Measurements from ENCODE around the gene TBPL1. TPM values are rescaled to one million over a fixed set of nuclear protein-coding genes. Genes with fewer than 3 reads are reported as not detected.

TBPL1 gene
- total and polyA plus RNA-seq, 5 experiments from 2014 or later, result 40.8 to 55.7 (median 42.0) TPM

DNA sequence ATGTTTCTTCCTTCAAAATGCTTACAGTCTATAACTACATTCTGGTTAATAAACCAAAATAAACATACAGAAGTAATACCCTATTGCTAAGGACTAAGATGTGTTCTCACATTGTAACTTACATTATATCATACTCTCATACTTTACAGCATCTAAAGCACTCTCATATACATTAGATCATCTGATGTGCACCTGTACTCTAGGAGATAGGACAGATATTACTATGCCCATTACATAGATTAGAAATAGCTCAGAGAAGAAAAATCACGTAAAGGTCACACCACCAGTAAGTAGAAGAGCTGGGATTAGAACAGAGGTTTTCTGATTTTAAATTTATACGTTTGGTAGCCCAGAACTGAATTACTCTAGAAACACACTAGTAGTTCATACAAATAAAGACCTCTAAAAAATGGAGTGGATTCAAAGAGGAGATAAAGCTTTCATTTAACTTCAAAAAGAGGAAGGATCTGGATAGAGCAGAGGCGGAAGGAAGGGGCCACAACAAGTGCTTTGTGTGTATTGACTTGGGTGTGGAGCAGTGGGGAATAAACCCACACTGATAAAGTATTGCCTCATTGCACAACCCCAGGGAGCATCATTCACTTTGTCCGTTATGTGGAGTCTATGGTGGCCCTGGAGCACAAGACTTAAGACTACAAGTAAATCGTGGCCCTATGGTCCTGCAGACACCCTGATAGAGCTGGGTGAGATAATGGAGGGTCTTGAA lies 68.5 kb downstream of the TBPL1 start:
- Mint-ChIP-seq H3K27me3 (peaks cover 0 to 14% (median 5%) of the 10 kb centered on the region in 5 donors), H3K27ac (no peak overlapping the region), H3K4me1 (peaks cover 0 to 9% (median 5%) of the 10 kb centered on the region in 4 donors), H3K36me3 (no peaks in the 10 kb centered on the region), H3K4me3 (no peak overlapping the region), H3K9me3 (peaks cover 0 to 2% (median 0%) of the 10 kb centered on the region in 9 donors)
- POLR2A ChIA-PET, result no interaction called here
- DNase-seq, result no peak
- ATAC-seq, result no peak

- POLR2A ChIA-PET, result no interaction called here
- DNase-seq (no peak), ATAC-seq (no peak)
- no peak overlapping the region for H3K27ac Mint-ChIP-seq
- peaks cover 0 to 14% (median 7%) of the 10 kb centered on the region in 5 donors for H3K27me3 Mint-ChIP-seq
- peaks cover 0 to 9% (median 5%) of the 10 kb centered on the region in 4 donors for H3K4me1 Mint-ChIP-seq
- no peaks in the 10 kb centered on the region for H3K36me3 Mint-ChIP-seq
- no peak overlapping the region for H3K4me3 Mint-ChIP-seq
- peaks cover 0 to 2% (median 0%) of the 10 kb centered on the region in 9 donors for H3K9me3 Mint-ChIP-seq
These were observed 69.6 kb downstream of the TBPL1 start for GRCh38 chr6:134022650-134023049.

GRCh38 chr6:134026597-134026996 lies 73.6 kb downstream of the TBPL1 start:
- POLR2A ChIA-PET, result interaction anchor here (1.2 kb wide), 1 partner anchor 74 kb away, joined by 3 read pairs; no protein-coding TSS in a partner anchor
- Mint-ChIP-seq H3K4me1 (peaks cover 0 to 4% (median 1%) of the 10 kb centered on the region in 4 donors), H3K27me3 (peaks cover 0 to 4% (median 2%) of the 10 kb centered on the region in 5 donors), H3K9me3 (no peaks in the 10 kb centered on the region), H3K36me3 (no peaks in the 10 kb centered on the region), H3K4me3 (no peak overlapping the region), H3K27ac (no peak overlapping the region)
- DNase-seq, result no peak
- ATAC-seq, result no peak

DNA sequence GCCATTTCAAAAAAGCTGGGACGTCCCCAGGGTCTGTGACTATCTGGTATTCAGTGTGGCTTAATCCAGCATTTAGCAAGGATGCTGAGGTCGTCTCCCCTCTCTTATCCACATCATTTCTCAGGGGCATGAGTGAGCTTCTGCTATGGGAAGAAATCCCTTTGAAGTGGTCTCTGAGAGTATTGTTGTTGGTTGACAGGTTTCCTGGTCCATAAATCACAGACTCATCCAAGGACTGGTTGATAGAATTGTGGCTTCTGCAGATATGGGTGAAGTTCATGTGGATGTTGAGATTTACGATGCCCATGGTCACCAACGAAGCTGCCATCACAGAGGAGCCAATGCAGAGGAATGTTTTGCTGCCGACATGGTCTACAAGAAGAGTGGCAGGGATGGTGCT lies 75.4 kb downstream of the TBPL1 start:
- DNase-seq, result no peak
- Mint-ChIP-seq H3K4me1 (no peaks in the 10 kb centered on the region), H3K27me3 (peaks cover 0 to 2% (median 0%) of the 10 kb centered on the region in 5 donors), H3K4me3 (no peak overlapping the region), H3K9me3 (no peaks in the 10 kb centered on the region), H3K27ac (no peak overlapping the region), H3K36me3 (no peaks in the 10 kb centered on the region)
- POLR2A ChIA-PET, result no interaction called here
- no peak for ATAC-seq

DNA sequence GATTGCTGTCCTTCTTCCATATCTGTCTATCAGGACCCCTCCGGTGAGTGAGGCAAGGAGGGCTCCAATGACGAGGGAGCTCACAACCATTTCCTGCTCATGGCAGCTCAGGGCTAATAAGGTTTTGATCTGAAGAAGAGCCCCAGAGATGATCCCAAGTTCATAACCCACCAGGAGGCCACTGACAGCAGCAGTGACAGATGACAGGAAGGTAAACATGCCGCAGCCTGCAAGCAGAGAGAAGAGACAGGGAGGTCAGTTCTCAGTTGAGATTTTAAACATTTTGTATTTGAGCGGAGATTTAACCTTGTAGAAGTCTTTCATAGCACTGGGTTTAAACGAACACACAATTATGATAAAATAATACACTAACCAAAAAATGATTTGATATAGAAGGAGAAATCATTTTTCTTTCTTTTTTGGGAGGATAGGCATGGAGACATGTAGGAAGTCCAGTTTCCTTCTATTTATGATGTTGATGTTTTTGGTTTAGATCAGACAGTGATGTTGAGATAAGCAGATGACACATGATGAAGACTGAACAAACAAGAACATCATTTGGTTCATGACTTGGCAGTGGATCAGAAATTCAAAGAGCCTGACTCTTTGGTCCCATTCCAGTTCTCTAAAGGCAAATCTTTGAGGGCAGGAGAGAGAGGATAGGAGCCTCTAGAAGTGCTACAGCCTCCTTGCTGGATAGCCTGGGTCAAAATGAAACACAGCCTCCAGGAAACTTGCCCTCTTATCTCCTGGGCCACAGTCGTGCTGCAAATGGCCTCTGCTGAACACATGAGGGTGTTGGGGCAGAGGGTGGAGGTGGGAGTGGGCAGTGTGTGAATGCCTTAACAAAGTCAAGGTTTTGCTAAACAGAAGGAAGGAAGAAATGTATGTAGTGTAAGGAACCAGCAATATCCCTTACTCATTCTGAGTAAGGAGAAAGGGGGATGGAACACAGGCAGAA lies 76.8 kb downstream of the TBPL1 start:
- Mint-ChIP-seq H3K9me3 (no peaks in the 10 kb centered on the region), H3K4me1 (peaks cover 3 to 6% (median 4%) of the 10 kb centered on the region in 4 donors), H3K36me3 (no peaks in the 10 kb centered on the region), H3K4me3 (no peak overlapping the region), H3K27me3 (peaks cover 0 to 2% (median 0%) of the 10 kb centered on the region in 5 donors), H3K27ac (no peak overlapping the region)
- ATAC-seq, result no peak
- no peak for DNase-seq
- POLR2A ChIA-PET, result no interaction called here

DNA sequence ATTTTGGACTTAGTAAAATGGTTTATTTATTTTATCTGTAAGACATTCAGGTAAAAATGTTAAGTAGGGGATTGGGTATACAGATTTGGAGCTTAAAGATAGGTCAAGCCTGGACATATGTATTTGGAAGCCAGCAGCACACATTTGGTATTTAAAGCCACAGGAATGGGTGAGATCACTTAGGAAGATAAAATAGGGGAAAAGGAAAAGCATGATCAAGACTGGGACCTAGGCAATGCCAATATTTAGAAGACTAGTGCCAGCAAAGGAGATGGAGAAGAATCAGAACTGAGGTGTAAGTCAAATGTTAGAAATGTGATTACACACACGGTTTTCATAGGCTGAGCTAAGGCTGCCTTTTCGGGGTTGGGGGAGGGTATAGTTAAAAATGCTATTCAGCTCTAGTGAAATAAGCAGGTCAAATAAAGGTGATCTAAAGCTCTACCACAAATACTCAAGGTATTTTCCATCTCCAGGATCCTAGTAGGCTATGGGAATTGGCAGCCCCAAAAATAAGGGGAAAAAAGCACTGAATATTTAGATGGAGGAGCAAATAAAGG lies 78.8 kb downstream of the TBPL1 start:
- ATAC-seq, result no peak
- Mint-ChIP-seq H3K4me1 (peaks cover 3 to 7% (median 6%) of the 10 kb centered on the region in 4 donors), H3K36me3 (no peaks in the 10 kb centered on the region), H3K27me3 (peaks cover 0 to 2% (median 0%) of the 10 kb centered on the region in 5 donors), H3K27ac (no peak overlapping the region), H3K4me3 (no peak overlapping the region), H3K9me3 (no peaks in the 10 kb centered on the region)
- no peak for DNase-seq
- POLR2A ChIA-PET, result no interaction called here

DNA sequence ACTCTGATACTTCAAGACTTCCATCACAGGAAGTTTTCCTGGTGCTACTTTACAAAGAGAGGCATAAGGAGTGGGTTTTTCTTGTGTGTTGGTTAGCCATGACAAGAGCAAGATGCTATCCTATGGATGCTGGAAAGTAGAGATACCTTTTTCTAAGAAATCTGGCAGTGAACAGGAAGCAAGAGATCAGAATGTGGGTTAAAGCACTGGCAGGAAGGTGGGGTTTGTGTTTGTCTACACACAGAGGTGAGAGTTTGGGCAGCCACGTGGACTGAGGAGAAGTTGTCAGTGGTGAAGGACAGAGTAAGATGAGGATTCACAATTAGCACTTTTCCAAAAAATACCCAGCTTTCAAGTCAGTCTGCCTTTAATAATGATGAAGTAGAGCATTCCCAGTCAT lies 81.5 kb downstream of the TBPL1 start:
- DNase-seq (no peak), ATAC-seq (peak in 1 of 2 donors; percentile 35)
- peaks cover 5 to 7% (median 6%) of the 10 kb centered on the region in 4 donors for H3K4me1 Mint-ChIP-seq
- POLR2A ChIA-PET, result no interaction called here
- H3K36me3 Mint-ChIP-seq, result no peaks in the 10 kb centered on the region
- H3K9me3 Mint-ChIP-seq, result no peaks in the 10 kb centered on the region
- no peaks in the 10 kb centered on the region for H3K27me3 Mint-ChIP-seq
- no peak overlapping the region for H3K27ac Mint-ChIP-seq
- H3K4me3 Mint-ChIP-seq, result no peak overlapping the region

- Mint-ChIP-seq H3K36me3 (no peaks in the 10 kb centered on the region), H3K4me3 (no peak overlapping the region), H3K27me3 (no peaks in the 10 kb centered on the region), H3K4me1 (peaks cover 5 to 7% (median 6%) of the 10 kb centered on the region in 4 donors), H3K27ac (no peak overlapping the region), H3K9me3 (no peaks in the 10 kb centered on the region)
- DNase-seq (no peak), ATAC-seq (no peak)
- POLR2A ChIA-PET, result no interaction called here
These were observed 82.2 kb downstream of the TBPL1 start for GRCh38 chr6:134034961-134035822.

DNA sequence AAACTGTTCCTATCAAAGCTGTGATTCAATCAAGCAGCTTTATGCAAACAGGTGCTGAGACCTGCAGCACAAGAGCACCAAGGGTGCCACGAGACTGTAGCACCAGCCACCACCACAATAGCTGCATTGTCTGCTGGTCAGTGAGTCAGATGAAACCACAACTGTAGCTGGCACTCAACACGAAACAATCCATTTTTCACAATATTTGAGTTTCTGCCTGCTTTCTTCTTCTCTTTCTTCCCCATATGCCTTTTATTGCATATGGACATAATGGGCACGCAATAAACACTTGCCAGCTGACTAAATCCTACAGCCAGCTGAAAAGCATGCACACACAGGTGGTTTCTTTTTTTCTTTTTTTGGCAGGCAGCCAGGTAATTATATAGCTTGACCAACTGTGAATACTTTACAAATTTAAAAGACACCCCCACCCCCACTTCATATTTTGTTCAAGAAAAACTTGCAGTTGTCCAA lies 82.8 kb downstream of the TBPL1 start:
- Mint-ChIP-seq H3K4me1 (peaks cover 5 to 7% (median 6%) of the 10 kb centered on the region in 4 donors), H3K36me3 (no peaks in the 10 kb centered on the region), H3K27me3 (no peaks in the 10 kb centered on the region), H3K4me3 (no peak overlapping the region), H3K9me3 (no peaks in the 10 kb centered on the region), H3K27ac (no peak overlapping the region)
- no peak for DNase-seq
- POLR2A ChIA-PET, result no interaction called here
- no peak for ATAC-seq

DNA sequence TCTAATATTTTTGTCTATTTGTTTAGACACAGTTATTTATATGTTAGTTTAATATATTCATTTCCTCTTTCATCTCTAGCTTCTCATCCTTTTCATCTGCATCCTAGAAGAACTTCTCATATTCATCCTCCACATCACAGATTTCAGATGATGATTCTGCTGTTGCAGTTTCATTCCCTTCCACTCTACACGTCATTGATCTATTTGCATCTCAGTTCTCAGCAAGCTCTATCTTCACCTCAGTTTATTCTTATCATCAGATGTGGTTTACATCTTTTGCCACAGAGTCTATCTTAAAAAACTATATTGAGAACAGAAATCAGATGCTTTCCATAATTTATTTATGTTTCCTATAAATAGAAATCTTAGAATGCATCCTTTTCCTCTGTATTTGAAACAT lies 86.1 kb downstream of the TBPL1 start:
- DNase-seq, result no peak
- no peak for ATAC-seq
- POLR2A ChIA-PET, result no interaction called here
- Mint-ChIP-seq H3K4me3 (no peak overlapping the region), H3K27me3 (peaks cover 0 to 9% (median 5%) of the 10 kb centered on the region in 5 donors), H3K27ac (no peak overlapping the region), H3K4me1 (peaks cover 5 to 7% (median 6%) of the 10 kb centered on the region in 4 donors), H3K36me3 (peaks cover 0 to 9% (median 3%) of the 10 kb centered on the region in 3 donors), H3K9me3 (peaks cover 0 to 9% (median 0%) of the 10 kb centered on the region in 9 donors)
